Activated T-cell treated with anti-CD3 and anti-CD28 coated beads for 1 hour (primary cell): Measurements from ENCODE around the gene FNDC3B.

Experiments
- DNase-seq: peaks from one replicate; pipeline ENCODE4 v3.0.0-alpha.2; 2020; ENCODE audit warnings: low read depth

Gene FNDC3B

DNA sequence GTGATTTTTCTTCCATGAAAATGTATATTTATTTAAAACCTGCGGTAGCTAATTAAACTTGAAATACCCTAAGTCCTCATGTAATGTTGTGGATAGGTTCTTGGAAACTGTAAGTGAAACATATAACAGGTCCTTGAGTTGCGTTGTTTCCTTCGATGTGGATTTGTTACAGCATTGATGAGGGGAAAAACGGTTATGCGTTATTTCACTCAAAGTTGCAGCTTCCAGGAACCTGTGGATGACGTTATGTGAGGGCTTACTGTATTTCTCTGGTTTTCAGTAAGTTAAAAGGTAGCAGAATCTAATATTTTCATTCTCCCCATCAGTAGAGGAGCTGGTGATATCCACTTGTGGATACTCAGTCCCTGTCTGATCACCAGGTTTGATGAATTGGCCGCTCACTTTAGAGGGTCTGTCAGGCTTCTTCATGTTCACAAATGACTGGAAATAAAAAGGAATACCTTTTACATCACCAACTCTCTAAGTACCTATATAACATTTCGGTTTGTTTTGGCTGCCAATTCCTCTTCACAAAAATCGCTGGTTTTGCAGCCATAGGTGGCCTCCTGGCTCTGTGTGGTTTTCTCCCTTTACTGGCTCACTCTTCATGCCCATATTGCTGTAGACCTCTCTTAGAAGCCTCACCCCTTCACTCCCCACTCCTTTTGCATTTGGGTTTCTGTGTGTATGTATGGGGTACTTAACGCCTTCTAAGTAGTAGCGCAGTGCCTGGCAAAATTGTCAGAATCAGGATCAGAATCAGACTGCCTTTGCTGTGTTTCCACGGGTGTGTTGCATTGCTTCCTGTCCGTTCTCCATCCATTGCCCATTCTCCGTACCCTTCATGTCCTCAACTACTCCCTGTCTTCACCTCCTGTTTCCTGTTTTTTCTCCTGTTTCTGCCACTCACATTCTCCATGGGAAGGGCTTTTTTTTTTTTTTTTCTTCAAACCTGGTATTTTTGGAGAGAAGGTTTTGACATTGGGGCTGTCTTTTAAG, 112.6 kb downstream of the FNDC3B start:
- DNase-seq = no peak

GRCh38 chr3:172152874-172153273, 113.5 kb downstream of the FNDC3B start:
- no peak for DNase-seq

DNA sequence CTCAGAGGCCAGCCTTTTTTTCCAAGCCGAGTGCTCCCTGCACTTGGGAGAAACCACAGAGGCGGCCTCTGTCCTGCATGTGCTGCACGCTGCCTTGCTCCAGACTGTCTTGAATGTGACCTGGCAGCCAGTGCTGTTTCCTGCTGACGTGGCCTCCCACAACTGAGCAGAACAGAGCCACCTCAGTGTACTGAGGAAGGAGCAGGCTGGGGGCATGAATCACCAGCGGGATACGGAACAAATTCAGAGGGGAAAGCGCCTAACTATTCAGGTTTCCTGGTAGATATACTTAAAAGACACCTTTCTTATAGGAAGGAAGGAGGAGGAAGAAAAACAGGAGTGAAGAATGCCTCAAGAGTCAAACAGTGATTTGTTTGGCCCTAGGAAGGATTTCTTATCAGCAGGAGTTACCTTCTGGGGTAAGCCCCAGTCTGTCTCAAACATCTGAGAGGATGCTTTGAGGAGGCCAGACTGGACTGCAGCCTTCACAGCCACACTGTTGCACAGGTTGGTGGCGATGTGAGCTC, 114.0 kb downstream of the FNDC3B start:
- no peak for DNase-seq

- DNase-seq = no peak
These were observed 115.6 kb downstream of the FNDC3B start for GRCh38 chr3:172154768-172155664.

GRCh38 chr3:172155897-172156585, 116.7 kb downstream of the FNDC3B start:
- DNase-seq = no peak

DNA sequence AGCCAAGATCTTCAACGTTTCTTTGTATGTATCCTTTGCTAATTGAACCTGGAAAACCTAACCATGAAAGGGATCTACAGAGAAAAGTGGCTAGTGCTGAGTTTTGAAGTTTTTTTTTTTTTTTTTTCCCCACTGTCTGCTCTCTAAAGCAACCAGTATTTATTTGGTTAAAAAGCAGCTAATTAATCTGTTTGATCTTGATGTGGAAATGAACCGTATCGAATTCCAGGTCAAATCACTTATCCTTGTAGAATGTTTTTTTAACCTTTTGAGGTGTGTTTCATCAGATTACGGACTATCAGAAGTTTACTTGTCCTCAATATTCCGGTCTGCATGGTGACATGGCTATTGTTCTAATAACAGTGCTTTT, 117.2 kb downstream of the FNDC3B start:
- DNase-seq = no peak

DNA sequence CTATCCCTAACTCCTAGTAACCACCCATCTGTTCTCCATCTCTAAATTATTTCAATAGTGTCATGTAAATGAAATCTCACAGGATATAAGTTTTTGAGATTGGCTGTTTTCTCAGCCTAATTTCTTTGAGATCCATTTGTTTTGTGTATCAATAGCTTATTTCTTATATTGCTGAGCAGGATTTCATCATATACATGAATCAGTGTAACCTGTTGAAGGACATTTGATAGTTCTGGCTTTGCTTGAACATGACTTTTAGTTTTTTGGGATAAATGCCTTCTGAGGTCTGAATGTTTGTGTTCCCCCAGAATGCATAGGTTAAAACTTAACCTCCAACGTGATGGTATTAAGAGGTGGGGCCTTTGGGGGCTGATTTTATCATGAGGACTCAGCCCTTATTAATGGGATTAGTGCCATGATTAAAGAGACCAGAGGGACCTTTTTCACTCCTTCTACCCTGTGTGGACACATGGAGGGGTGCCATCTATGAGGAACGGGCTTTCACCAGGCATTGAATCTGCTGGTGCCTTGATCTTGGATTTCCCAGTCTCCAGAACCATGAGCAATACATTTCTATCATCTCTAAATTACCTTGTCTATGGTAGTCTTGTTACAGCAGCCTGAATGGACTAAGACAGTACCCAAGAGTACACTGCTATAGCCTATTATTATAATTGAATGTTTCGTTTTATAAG, 118.3 kb downstream of the FNDC3B start:
- DNase-seq = no peak

- DNase-seq = no peak
These were observed 119.4 kb downstream of the FNDC3B start for GRCh38 chr3:172158741-172159140.

DNA sequence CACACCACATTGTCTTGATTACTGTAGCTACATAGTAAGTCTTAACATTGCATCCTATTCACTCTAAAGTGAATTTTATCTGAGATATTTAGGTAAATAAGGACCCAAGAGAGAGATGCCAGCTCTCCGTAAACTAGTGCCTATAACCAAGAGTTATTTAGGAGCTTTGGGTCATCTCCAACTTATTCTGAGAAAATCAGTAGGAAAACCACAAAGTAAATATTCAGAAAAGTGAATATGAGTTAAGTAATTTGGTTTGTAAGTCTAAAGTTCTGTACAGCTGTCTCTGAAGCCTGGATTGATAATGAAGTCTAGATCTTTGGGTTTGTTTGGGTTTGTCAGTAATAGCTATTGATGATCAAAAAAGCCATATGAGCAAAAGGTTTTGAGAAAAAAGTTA, 120.0 kb downstream of the FNDC3B start:
- DNase-seq = no peak

GRCh38 chr3:172159962-172160538, 120.7 kb downstream of the FNDC3B start:
- DNase-seq = no peak

GRCh38 chr3:172161133-172161789, 121.9 kb downstream of the FNDC3B start:
- no peak for DNase-seq

DNA sequence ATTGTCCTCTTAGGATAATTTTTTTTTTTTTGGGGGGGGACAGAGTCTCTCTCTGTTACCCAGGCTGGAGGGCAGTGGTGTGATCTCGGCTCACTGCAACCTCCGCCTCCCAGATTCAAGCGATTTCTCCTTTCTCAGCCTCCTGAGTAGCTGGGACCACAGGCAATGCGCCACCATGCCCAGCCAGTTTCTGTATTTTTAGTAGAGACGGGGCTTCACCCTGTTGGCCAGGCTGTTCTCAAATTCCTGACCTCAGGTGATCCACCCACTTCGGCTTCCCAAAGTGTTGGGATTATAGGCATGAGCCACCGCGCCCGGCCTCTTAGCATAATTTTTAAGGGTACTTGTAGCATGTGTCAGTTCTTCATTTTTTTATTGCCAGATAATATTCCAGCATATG, 122.6 kb downstream of the FNDC3B start:
- DNase-seq = no peak

DNA sequence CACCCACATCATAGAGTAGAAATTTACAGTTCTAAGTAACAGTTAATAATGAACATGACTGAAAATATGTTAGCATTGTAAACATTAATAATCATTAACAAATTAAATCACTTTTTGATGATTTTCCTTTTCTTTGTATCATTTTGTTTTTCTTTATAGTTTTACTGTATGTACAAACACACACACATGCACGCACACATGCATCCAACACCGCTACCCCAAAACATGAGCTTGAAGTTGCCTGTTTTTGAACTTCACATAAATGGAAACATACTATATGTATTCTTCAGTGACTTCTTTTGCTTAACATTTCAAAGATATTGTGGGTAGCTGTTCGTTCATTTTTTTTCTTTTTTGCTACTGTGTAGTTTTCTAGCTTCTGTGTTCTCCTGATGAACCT, 123.9 kb downstream of the FNDC3B start:
- DNase-seq = no peak

DNA sequence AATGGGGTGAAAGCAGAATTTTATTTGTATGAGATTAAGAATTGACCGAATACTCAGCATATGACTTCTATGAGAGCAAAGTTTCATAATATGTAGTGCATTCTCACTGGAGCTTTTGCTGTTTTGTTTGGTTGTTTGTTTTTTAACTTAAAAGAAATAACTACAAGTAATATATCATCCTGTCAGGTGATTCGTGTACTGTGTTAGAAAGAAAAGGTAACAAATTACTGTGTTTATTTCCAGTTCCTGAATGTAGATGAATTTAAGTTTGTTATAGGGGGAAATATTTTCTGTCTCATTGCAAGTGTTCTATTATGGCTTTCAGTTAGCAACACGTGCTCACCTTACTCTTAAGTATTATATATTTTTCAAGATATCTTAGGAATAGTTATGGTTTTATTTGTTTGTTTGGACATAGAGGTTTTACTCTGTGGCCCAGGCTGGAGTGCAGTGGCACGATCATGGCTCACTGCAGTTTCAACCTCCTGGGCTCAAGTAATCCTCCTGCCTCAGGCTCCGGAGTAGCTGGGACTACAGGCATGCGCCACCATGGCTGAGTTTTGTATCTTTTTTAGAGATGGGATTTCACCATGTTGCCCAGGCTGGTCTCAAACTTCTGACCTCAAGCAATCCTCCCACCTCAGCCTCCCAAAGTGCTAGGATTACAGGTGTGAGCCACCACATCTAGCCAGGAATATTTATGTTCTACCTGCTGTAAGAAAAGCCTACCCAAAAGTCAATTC, 125.4 kb downstream of the FNDC3B start:
- DNase-seq = no peak

- DNase-seq = no peak
These were observed 126.9 kb downstream of the FNDC3B start for GRCh38 chr3:172166261-172166660.

DNA sequence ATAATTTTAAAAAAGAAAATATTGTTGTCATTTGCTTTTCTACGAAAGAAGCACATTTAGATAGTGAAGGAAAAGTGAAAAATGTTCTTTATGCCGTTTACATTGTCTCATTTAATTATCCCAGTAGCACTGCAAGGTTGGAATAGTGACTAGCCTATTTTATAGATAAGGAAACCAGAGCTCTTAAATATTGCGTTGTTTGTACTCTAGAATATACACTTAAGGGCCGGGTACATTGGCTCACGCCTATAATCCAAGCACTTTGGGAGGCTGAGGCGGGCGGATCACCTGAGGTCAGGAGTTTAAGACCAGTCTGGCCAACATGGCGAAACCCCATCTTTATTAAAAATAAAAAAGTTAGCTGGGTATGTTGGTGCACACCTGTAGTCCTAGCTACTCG, 127.5 kb downstream of the FNDC3B start:
- DNase-seq = no peak

- no peak for DNase-seq
These were observed 128.7 kb downstream of the FNDC3B start for GRCh38 chr3:172167892-172168648.

DNA sequence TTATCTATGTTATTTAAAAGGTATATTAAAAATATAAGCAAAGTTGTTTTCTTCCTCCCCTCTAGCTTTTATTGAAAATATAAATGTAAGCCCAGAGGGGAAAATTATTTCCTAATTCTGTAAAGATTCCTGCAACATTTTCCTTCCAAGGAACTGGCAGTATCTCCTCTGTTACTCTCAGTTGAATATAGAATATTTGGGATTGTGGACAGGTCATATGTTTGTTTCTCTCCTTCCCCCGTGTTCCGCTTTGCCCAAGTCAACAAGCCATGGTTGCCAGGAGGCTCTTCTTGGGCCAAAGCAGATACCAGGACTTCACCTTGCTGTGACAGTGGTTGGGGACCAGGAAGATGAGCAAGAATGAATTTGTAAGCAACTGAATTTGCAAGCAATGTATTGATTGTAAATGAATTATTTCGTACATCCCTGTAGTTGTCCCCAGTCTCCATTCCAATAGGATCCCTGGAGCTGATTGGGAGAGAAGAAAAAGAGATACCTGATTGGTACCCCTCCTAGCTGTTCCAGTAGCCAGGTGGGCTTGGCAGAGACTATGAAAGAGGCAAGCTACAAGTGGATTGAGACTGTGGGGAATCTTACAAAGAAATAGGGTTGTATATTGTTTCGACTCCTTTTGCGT, 130.8 kb downstream of the FNDC3B start:
- no peak for DNase-seq

DNA sequence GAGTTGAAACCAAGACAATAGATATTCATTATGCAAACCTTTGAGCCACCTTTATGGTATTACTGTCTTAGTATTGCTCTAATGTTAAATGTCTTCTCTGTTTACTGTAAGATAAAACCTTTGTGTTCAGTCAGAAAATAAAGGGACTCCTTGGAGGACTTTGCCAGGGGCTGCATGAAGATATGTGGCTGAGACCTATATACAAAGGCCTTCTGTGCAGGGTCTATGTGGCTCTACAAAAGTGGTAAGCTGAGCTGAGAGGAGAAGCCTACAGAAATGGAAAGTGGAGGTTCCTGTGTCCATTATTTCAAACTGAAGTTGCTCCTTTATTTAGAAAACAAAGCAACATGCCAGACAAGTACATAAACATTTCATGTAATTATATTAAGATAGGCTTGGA, 131.5 kb downstream of the FNDC3B start:
- no peak for DNase-seq
